ENCODE results near the gene PODN.

Gene PODN

DNA sequence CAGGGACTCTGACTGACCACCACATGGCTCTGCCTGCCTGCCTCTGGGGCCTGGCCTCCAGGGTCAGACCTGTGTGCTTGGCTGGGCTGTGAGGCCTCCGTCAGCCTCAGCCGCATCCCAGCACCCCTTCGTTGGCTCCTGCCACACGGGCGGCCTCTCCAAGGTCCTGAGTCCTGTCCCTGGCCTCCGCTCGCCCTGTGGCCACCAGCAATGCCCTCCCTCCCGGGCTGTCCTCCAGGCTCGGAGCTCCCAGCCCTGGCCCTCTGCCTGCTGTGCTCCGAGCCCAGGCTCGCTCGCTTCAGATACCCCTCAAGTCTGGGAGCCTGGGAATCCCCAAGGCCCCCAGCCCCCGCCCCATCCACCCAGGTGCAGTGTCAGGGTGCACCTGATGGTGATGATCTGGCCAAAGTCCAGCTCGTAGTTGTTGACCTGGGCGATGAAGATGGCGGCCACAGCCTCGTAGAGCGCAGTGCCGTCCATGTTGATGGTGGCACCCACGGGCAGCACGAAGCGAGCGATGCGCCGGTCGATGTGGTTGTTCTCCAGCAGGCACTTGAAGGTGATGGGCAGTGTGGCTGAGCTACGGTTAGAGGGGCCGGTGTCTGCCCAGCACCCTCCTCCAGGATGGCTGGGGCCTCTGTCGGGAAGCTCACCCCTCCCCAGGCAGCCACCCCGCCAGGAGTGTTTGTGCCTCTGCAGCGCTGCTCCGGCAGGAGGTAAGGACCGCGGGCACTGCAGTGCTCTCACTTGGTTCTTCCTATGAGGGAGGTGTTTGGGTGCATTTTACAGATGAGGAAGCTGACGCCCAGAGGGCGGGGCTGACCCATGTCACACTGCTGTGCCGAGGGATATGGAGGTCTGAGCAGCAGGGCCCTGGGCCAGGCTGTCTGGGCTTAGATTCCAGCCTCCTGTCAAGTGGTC is 28.5 kb downstream of the PODN start:
- no peak for DNase-seq (ENCODE audit: low spot score)

DNA sequence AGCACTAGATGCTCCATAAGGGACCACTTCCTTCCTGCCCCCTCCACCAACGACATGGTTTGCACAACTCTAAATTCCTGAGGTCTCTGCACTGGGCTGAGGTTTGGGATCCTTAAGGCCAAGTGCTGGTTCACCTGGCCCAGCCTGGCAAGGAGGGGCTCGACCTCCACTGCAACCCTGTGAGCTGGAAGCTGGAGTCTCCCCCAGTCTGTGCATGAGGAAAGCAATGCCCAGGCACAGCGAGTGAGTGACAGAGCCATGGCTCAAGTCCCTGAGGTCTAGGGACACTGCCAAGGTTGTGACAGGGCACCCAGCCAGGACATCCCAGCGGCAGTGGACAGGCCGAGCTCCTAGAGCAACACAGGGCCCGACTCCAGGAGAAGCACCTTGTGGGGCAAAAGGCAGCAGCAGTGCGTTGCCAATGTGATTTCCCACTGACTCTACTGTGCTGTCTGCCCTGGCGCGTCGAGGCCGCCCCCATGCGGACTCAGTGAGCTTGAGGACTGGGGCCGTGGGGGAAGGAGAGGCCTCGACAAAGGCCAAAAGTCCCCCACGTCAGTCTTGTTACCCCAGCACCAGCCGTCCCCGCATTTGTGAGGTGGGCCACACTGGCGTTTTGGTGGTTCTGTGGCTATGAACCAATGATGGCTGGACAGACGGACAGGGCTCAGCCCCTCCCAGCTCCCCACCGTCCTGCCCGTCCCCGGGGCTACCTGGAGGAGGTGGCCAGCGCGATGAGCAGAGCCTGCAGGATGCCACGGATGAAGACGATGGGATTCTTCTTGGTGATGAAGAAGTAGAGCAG is 30.0 kb downstream of the PODN start:
- DNase-seq (ENCODE audit: low spot score): no peak

DNA sequence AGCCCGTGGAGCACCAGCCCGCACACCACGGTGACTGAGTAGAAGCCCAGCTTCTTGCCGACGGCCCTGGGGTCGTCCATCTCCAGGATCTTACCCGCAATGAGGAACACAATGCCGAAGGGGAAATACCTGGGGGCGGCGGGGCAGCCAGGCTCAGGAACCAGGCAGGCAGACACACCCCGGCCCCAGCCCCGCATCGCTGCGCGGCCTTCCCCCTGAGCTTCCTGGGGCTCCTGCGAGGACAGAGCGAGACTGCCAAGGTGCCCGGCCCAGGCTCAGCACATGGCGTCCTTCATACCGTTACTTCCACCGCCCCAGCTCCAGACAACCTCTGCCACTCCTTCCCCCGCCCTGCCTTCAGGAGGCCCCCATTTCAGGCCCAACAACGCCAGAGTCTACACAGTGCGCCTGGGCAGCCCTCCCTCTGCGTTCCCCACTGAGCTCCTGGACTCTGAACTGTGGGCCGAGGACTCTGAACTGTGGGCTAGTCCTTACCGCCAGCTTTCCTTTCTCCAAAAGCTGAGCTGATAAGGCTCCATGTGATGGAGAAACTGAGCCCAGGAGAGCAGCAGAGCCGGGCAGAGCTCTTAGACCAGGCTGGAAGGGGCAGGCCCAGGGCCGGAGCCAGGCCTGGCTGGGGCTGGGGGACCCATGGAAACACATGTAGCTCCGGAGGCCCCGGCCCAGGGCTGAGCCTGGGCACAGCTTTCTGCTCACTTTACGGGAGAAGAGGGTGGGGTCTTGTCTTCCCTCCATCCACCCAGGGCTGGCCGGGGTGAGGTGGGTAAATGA is 30.8 kb downstream of the PODN start:
- no peak for DNase-seq (ENCODE audit: low spot score)

DNA sequence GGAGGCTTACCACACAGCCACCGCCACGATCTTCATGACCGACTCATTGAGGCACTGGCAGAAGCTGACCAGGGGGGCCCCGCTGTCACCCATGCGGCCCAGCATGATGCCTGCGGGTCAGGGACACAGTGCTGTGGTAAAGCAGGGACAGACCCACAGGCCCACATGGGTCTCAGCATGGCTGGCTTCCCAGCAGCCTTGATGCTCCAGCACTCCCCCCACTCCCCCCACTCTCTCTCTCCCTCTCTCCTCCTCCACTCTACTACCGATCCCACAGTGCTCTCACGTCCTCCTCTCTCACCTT is 31.4 kb downstream of the PODN start:
- no peak for DNase-seq (ENCODE audit: low spot score)

DNA sequence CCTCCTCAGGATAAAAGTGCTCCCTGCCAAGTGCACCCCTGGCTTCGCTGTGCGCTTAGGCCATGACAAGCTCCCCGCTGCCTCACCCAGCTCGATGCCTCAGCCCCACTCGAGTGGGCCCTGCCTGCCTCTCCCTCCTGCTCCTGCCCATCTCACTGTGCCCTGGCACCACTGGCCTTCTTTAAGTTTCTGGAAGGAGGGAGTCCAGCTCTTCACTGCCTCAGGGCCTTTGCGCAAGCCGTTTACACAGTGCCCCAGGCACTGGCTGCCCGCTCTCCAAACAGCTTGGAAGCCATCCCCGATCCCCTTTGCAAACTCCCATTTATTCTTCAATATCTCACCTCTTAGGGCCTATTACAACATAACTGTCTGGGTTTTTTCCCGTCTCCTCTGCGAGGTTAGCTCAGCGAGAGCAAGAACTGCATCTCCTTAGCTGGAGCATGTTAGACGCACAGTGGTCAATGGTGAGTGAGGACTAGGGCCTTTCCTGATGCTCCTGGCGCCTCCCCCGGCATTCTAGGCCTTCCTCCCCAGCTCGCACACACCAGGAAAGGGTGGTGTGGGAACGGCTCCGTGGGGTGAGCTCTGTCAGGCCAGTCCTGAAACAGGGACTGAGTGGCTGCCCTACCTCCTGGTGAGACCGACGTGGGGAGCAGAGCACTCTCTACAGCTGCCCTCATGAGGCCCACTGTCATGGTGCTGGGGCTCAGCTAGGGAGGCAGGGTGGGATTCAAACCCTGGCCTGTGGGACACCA is 31.9 kb downstream of the PODN start:
- no peak for DNase-seq (ENCODE audit: low spot score)

DNA sequence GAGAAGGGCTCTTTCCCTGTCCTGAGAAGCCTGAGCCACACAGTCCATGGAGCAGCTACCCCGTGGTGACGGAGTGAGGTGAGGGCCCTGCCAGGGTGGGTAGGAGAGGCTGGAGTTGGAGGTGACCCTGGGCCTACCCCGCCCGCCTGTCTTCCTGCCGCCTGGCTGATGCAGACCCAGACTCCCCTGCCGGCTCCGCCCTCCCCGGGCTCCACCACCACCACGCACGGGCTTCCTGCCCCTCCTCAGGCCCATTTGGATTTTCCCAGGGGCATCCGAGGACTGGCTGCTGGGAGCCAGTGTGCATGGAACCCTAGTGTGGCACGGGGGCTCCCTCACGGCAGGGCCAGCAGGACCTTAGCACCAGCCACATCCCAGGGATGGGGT is 32.5 kb downstream of the PODN start:
- DNase-seq (ENCODE audit: low spot score): no peak

DNA sequence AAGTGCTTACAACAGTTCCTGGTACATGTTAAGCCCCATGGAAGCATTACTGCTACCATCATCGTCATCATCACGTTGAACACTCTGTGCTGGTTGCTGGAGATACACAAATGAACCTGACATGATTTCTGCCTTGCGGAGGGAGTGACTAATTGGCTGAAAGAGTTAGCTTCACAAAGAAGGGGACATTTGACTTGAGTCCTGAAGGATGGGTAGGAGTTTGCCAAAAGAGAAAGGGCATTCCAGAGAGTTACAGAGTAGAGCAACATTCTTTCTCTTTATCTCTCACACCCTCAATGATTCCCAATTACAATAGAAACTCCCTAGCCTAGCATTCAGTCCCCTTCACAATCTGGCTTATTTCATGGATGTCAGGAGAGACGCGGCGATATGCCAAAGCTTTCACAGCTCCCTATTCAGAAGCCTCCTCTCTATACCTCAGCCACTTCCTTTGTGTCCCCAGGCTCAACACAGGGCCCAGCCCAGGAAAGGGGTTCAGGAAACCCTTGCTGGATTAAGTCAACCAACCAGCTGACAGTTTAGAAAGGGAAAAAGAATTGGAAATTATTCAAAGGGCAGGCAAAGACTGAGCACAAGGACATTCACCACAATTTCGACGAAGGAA is 42.4 kb downstream of the PODN start:
- no peak for DNase-seq (ENCODE audit: low spot score)

DNA sequence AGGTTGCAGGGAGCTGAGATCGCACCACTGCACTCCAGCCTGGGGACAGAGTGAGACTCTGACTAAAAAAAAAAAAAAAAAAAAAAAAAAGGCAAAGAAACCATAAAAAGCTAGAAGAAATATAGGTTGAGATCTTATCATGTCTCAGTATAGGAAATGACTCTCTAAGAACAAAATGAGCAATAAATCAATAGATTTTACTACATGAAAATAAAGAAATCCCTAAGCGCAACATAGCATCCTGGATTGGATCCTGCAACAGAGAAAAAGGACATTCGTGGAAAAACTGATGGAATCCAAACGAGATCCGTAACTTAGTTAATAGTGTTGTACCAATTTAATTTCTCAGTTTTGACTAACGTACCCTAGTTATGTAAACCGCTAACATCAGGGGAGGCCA is 45.1 kb downstream of the PODN start:
- DNase-seq (ENCODE audit: low spot score): no peak

DNA sequence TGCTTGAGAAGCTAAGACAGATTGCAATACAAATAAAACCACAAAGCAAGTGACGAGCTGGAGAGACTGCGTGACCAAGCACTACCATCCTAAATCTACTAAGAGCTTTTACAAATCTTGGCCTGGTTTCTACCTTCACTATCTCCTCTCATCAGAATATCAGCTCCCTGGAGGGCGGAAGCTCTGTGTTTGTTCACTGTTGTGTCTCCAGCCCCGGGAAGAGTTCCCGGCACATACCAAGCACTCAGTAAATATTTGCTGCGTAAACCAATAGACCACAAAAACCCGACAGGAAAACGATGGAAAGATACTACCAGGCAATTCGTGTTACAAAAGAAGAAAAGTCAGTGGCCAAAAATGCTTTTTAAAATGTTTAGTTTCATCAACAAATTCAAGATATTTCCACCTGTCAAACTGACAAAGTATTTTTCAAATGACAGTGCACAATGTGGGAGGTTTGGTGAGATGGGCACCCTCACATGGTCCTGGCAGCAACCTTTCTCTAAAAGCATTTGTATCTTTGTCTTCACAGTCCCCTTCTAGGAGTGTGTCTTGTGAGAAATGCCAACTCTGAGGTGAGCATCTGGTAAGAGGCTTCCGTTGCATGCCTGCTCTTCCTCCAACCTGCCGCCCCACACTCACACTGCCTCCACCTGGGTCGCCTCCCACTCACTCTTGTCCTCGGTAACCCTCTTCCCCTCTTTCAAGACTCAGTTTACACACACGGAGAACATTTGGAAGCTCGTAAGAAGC is 45.7 kb downstream of the PODN start:
- DNase-seq (ENCODE audit: low spot score): peak; percentile 86

DNA sequence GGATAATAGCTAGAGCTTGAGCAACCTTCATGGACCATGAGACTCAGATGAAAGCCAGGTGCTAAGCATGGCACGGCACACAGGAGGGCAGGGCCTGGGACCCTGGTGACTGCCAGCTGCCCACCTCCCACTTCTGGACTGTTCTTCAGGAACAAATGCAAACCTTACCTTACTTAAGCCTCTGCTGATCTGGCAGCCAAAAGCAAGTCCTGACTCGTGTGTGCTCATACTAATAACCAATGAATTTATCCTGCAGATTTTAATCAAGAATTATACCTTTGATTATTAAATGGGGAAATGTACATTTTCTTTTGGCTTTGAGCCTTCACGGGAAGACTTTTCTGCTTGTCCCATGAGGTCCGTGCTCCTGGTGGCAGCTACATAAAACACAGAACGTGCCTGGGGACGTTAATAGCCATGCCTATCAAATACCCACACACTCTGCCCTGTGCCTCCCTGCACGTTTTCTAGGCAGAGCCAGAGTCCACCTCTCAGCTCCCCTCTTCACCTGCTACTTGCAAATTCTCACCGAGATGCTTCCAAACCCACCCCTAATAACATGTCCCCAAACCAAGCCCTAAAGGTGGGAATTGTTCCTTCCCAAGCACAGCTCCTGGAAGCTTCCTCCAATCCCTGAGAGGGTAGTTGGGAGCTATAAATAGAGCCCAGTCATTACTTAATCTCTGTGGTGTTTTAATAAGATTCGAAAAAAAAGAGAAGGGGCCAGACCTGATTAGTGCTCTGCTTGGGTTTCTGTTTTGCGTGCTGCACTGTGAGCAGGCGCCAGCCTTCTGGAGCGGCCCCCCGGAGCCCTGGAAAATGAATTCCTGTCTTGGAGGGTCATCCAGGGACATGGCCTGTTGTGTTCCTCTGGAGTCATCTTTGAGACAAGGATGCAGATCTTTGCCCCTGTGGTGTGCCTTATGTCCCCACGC is 46.9 kb downstream of the PODN start:
- no peak for DNase-seq (ENCODE audit: low spot score)

DNA sequence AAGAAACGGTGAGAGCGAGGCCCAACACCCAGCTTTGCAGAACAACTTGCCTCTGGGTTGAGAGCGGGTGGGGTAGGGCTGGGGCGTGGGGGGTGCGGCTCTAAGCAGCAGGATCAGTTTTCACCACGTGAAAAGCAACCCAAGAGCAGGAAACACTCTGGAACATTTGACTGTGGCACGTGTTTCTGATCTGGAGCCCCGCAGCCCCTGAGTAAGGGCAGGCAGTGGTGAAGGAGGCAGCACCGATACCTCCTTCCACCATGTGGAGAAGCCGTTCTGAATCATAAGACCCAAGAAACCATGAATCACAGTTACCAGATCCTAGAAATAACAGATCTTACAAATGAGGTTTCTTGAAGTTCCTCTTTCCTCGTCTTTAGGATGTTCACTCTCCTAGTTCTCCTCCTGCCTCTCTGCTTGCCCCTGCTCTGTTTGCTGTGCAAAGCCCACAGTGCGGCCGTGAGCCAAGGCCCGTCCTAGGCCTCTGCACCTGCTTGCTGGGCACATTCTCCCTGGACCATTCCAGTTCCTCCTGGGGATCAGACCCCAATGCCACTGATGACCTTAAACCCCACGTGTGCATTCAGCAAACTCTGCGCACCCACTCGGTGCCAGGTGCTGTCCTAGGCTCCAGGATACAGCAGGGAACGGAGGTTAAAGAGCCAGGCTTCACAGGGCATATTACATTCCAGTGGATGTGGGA is 48.5 kb downstream of the PODN start:
- DNase-seq (ENCODE audit: low spot score): no peak

DNA sequence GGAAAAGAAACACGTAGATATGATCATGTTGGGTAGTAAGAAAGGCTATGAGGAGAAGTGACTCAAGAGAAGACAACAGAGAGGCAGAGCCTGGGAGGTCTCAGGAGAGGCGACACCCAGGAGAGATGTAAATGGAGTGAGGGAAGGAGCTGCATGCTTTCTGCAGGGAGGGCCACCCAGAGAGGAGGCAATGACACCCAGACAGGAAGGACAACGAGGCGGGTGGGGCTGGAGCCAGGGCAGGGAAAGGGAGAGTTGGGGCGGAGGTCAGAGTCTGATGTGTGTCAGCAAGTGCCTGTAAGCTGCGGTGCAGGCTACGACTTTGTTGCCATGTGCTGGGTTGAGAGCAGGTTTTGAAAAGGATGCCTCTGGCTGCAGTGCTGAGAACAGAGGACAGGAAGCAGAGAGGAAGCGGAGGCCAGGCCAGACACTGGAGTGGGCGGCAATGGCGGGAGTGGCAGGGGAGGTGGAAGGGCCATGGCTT is 49.1 kb downstream of the PODN start:
- DNase-seq (ENCODE audit: low spot score): peak; percentile 55

DNA sequence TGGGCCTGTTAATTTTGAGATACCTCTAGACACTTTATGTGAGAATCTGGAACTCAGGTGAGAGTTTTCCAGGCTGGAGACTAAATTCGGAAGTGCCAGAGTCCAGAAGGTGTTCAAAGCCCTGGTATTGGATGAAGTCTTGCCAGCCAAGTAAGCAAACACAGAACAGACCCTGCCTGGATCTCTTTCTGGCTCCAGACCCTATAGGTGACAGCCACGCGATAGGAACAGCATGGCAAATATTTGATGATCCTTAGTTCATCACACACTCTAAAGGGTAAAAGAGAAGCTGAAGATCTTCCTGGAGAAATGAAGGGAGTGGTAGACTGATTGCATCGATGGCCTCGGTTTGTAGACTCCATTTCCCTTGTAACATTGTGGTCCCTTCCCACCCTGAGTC is 49.7 kb downstream of the PODN start:
- no peak for DNase-seq (ENCODE audit: low spot score)

DNA sequence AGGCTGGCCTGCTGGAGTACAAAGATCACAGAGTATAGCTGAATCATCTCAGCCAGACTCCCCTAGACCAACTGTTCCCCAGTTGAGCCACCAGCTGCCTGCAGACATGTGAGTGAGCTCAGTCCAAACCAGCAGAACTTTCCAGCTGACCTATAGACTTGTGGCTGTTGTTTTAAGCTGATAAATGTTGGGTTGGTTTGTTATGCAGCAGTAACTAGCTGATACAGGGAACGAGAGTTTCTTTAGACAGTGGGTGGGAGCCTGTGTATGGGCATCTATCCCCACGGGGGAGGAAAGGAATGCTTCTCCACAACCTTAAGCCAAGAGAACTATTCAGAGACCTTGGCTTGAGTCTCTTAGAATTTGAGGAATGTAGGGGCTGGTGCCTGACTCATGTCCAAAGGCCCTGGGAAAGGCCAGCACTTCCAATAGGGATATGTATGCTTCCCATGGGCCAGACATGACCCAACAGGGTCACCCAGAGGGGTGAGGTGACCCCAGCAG is 50.3 kb downstream of the PODN start:
- DNase-seq (ENCODE audit: low spot score): no peak

DNA sequence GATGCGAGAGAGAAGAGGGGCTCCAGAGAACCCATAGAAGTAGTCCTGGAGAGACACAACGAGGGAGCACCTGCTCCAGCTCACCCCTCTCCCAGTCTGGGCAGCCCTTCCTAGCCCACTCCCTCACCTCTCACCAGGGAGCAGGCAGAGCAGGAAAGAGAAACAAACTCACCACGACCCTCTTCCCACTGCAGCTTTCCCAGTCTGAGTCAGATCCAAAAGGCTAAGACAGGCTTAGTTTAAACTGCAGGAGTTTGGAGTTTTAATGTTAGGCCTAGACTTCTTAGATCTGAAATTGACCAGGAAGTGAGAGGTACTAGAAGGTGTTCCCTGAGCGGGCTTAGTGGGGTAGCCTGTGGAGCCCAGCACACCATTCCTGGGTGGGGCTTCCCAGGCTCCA is 50.8 kb downstream of the PODN start:
- DNase-seq (ENCODE audit: low spot score): no peak

DNA sequence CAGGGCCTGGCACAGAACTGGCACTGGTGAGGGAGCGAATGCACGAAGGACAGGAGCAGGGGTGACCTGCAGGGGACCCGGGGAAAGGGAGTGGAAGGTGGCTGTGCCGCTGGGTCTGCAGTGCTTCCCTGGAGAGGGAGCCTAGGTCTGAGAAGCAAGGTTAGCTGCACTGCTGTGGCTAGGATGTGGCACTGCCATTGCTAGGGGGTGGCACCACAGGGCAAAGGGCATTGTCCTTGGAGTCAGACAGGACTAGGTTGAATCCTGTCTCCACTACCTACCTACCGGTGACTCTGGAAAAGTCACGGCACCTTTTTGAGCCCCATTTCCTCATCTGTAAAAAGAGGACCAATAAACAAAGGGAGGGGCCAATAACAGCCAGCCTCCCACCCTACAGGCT is 52.1 kb downstream of the PODN start:
- DNase-seq (ENCODE audit: low spot score): no peak

DNA sequence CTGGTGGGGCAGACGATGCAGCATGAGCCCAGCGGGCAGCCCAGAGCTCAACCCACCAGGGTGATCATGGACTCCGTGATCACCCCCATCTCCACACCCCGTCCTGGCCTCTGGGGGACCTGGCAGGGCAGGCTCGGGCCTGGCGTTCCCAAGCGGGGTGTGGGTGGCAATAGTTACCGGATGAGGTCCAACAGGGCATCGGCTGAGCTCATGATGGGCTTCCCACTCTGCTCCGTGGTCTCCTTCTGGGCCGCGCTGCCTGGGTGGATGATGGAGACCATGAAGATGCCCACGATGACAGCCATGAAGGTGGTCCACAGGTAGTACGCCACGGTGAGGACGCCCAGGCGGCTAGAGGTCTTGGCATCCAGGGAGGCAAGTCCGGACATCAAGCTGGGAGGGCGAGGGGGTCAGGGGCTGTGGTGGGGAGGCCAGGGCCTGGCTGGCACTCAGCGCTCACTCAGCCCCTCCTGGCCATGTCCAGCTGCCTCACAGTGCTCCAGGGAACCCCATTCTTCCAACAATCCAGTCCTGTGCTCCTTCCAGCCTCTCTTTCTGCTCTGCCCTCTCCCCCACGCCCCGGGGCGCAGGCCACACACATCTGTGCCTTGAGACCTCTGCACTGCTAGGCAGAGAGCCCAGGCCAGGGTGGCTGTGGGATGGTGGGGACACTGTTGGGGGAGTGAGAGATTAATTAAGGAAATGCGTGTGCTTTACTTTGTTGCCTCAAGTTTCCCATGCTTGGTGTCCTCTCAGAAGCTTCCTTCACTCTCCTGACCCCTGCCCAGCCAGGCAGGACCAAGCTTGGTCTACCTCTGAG is 52.8 kb downstream of the PODN start:
- DNase-seq (ENCODE audit: low spot score): no peak
